ENCODE measurements around the gene GRB2.

- no peak for TF ChIP-seq CTCF (IDR thresholded peaks at IDR 0.05)
- TF ChIP-seq POLR2A (IDR thresholded peaks at IDR 0.05), result no peak
Measured at GRCh38 chr17:75414488-75414887, 9.0 kb upstream of the GRB2 start.
